Measurements from ENCODE around the gene CASQ1. TPM values are rescaled to one million over a fixed set of nuclear protein-coding genes. Genes with fewer than 3 reads are reported as not detected.
A peak's percentile ranks its signal among the peaks of the same experiment; 100 is the strongest.

Gene CASQ1
- total RNA-seq, 1 donor from 2014 or later: not detected

- DNase-seq (ENCODE audit: low read depth): no peak
- Histone ChIP-seq H3K36me3 (ENCODE audit: control insufficient read depth, insufficient read depth, low read length) (no peaks in the 10 kb centered on the region), H3K27me3 (ENCODE audit: control insufficient read depth, insufficient read depth, low read length) (peaks cover 6% of the 10 kb centered on the region), H3K4me3 (ENCODE audit: low read depth, low read length) (no peak overlapping the region)
- no peak for TF ChIP-seq CTCF (IDR thresholded peaks at IDR 0.05; ENCODE audit: insufficient read depth, low read length, poor library complexity, severe bottlenecking)
These were observed 4.3 kb downstream of the CASQ1 start for GRCh38 chr1:160194737-160195059.

- no peak for DNase-seq (ENCODE audit: low read depth)
- no peaks in the 10 kb centered on the region for H3K36me3 ChIP-seq (ENCODE audit: control insufficient read depth, insufficient read depth, low read length)
- H3K27me3 ChIP-seq (ENCODE audit: control insufficient read depth, insufficient read depth, low read length): peaks cover 6% of the 10 kb centered on the region
- H3K4me3 ChIP-seq (ENCODE audit: low read depth, low read length): no peak overlapping the region
- no peak for TF ChIP-seq CTCF (IDR thresholded peaks at IDR 0.05; ENCODE audit: insufficient read depth, low read length, poor library complexity, severe bottlenecking)
These were observed 5.8 kb downstream of the CASQ1 start for GRCh38 chr1:160196143-160196542.

- no peaks in the 10 kb centered on the region for H3K36me3 ChIP-seq (ENCODE audit: control insufficient read depth, insufficient read depth, low read length)
- peaks cover 6% of the 10 kb centered on the region for H3K27me3 ChIP-seq (ENCODE audit: control insufficient read depth, insufficient read depth, low read length)
- H3K4me3 ChIP-seq (ENCODE audit: low read depth, low read length): no peak overlapping the region
- no peak for DNase-seq (ENCODE audit: low read depth)
- no peak for TF ChIP-seq CTCF (IDR thresholded peaks at IDR 0.05; ENCODE audit: insufficient read depth, low read length, poor library complexity, severe bottlenecking)
These were observed 6.9 kb downstream of the CASQ1 start for GRCh38 chr1:160197231-160197630.

GRCh38 chr1:160200786-160201185 is 10.4 kb downstream of the CASQ1 start:
- no peak overlapping the region for H3K4me3 ChIP-seq (ENCODE audit: low read depth, low read length)
- no peak for TF ChIP-seq CTCF (IDR thresholded peaks at IDR 0.05; ENCODE audit: insufficient read depth, low read length, poor library complexity, severe bottlenecking)
- H3K27me3 ChIP-seq (ENCODE audit: control insufficient read depth, insufficient read depth, low read length): no peaks in the 10 kb centered on the region
- DNase-seq (ENCODE audit: low read depth): no peak
- H3K36me3 ChIP-seq (ENCODE audit: control insufficient read depth, insufficient read depth, low read length): no peaks in the 10 kb centered on the region

- H3K4me3 ChIP-seq (ENCODE audit: low read depth, low read length): peak overlapping the region; percentile 27
- no peak for DNase-seq (ENCODE audit: low read depth)
- H3K36me3 ChIP-seq (ENCODE audit: control insufficient read depth, insufficient read depth, low read length): peaks cover 3% of the 10 kb centered on the region
- H3K27me3 ChIP-seq (ENCODE audit: control insufficient read depth, insufficient read depth, low read length): no peaks in the 10 kb centered on the region
- TF ChIP-seq CTCF (IDR thresholded peaks at IDR 0.05; ENCODE audit: insufficient read depth, low read length, poor library complexity, severe bottlenecking): no peak
These were observed 14.3 kb downstream of the CASQ1 start for GRCh38 chr1:160204526-160205241.
